Activated T-cell treated with anti-CD3 and anti-CD28 coated beads for 24 hours (primary cell): ENCODE measurements around the gene TTLL4.
"Not testable (repeated sequence)": the region's sequence is repeated elsewhere in the genome, so short reads cannot be mapped to it uniquely, and the experiment has no call there.

Source experiments
- DNase-seq: peaks from one replicate; pipeline ENCODE4 v3.0.0-alpha.2; 2020; ENCODE audit warnings: low read depth

The TTLL4 gene

DNA sequence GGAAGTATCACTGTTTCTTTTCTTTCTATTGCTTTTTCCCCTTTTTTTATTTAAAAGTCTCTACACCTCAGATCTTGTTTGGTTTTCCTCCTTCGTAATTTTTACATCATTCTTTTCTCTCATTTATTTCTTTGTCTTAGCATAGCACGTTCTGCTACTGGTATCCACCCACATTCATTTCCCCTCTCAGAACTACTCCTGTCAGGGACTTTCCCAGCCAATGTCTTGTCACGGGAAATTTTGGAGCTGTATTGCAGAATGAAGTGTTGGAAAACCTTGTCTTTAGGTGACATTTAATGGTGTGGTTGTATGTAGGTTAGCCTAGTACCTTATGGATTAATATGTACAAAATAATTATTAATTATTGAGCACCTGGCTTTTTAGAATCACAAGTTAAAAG is 34.0 kb downstream of the TTLL4 start:
- no peak for DNase-seq

GRCh38 chr2:218745160-218745558 is 34.5 kb downstream of the TTLL4 start:
- no peak for DNase-seq

GRCh38 chr2:218745559-218746469 is 35.2 kb downstream of the TTLL4 start:
- no peak for DNase-seq

GRCh38 chr2:218746470-218746795 is 35.8 kb downstream of the TTLL4 start:
- no peak for DNase-seq

DNA sequence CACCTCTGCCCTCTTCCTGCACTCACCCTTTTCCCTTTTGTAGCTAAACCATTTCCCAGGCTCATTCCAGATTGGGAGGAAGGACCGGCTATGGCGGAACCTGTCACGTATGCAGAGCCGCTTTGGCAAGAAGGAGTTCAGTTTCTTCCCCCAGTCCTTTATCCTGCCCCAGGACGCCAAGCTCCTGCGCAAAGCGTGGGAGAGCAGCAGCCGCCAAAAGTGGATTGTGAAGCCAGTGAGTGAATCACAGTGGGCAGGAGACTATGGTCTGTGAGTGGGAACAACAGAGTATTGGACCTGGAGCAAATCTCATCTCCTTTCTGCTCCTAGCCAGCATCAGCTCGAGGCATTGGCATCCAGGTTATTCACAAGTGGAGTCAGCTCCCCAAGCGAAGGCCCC is 36.3 kb downstream of the TTLL4 start:
- DNase-seq: no peak

GRCh38 chr2:218748741-218749441 is 38.3 kb downstream of the TTLL4 start:
- DNase-seq: no peak

GRCh38 chr2:218754201-218754600 is 43.6 kb downstream of the TTLL4 start:
- no peak for DNase-seq

- no peak for DNase-seq
These were observed 44.1 kb downstream of the TTLL4 start for GRCh38 chr2:218754781-218755180.

- no peak for DNase-seq
These were observed 44.5 kb downstream of the TTLL4 start for GRCh38 chr2:218755198-218755566.

DNA sequence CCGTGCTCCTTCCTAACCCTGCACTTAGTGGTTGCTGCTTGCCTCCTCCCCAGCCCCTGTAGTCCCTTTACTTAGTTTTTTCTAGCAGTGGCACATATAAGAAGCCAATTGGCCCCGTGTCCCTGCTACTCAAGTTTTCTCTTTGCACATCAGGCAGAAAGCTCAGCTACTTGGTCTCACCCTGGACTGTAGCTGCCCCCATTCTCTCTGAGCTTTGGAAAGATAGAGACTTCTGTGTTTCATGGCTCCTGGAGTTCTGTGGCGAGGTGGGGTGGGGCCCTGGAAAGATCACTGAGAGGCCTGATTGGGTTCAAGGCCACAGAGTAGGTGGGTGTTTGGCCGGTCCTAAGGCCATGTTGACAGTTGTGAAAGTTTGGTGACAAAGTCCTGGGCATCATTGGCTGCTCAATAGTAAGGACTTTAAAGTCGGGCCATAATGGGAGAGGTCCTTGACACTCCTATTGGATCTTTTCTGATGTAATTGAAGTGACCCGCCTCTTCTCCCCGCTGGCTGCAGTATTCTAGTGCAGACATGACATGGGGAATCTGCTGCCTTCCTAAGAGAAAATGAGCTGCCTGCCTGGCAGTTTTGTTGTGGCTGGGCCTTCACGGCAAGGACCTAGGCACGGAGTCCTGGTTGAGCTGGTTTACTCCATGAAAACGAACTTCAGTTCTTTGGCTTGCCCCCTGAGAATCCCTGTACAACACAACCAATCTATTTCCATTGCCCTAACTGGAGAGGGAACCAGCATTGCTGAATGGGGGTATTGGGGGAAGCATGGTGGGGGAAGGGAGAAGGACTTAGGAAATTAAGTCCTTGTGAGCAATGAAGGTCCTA is 45.2 kb downstream of the TTLL4 start:
- DNase-seq: no peak

DNA sequence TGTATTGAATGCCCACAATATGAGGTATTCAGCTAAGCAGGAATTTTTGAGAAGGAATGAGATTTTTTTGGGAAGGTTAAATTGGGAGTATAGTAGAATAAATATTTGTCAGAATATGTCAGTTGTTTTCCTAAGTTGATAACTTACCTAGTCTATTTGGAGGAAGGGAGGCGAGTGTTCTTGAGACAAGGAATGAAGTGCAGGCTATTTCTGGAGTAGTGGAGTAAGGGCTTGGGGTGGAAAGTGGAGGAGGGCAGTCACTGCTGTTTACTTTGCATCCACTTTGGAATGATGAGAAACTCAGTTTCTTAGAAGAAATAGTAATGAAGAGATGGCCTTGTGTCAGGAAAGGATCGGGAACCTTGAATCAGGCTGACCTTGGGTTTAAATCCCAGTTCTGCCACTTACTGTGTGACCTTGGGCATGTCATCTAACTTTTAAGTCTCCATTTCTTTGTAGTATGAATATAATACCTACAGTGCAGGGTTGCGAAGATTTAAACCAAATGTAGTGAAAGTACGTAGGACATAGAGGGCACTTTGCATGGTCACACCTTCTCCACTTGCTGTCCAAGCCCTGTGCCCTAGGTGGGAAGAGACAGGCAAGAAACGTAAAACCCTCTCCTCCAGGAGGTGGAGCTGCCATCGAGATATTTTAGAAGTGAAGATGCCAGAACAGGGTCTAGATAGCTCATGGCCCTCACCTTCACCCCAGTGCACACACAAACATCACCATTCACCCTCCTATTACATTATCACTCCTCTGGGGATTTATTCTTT is 46.2 kb downstream of the TTLL4 start:
- DNase-seq: no peak

- DNase-seq: no peak
These were observed 51.2 kb downstream of the TTLL4 start for GRCh38 chr2:218761795-218762194.

DNA sequence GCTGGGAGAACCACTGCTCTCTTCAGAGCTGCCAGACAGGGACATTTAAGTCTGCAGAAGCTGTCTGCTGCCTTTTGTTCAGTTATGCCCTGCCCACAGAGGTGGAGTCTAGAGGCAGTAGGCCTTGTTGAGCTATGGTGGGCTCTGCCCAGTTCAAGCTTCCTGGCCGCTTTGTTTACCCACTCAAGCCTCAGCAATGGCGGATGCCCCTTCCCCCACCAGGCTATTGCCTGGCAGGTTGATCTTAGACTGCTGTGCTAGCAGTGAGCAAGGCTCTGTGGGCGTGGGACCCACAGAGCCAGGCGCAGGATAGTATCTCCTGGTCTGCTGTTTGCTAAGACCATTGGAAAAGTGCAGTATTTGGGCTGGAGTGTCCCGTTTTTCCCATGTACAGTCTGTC is 62.1 kb downstream of the TTLL4 start:
- DNase-seq: not testable (repeated sequence)

DNA sequence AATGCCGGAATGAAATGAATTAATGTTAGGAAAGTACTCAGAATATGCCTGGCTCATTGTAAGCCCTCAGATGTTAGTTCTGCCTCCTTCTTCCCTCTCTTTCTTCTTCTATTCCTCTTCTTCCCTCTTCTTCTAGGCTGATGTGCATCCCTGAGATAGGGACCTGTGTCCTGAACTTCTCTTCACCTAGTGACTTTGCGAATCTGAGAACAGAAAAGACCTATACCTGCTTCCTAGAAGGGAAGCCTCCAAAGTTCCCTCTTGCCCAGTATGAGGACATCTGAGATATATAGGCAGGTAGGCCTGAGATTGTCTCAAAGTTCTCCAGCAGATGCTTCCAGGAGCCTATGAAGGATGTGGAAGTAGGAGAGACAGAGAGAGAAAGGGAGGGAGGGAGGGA is 63.2 kb downstream of the TTLL4 start:
- DNase-seq: no peak

- no peak for DNase-seq
These were observed 65.9 kb downstream of the TTLL4 start for GRCh38 chr2:218776488-218776887.

DNA sequence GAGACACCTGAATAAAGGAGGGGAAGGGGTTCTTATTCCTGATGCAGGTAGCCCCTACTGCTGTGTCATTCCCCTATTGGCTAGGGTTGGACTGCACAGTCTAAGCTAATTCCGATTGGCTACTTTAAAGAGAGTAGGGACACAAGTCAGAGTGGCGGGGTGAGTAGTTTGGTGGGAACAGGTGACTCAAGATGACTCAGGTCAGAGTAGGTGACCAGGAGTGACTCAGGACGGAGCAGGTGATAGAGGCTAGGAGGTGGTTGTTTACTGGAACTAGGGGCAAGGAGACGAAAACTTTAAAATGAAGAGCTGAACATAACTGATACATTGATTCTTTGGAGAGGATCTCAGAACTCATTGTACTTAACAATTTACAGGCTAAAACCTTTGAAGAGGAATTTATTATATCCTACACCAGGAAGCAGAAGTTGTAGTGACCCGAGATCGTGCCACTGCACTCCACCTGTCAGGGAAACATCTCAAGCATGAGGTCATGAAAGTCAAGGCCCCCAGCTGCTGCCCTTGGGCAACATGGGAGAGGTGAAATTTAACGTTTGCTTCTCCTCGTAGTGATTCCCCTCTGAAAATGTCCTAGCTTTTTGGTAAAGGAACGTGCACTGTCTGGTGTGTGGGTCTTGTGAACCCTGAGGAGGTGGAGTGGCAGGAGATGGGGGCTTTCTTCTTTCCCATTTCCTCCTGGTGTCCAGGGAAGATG is 66.8 kb downstream of the TTLL4 start:
- no peak for DNase-seq

GRCh38 chr2:218780046-218780445 is 69.4 kb downstream of the TTLL4 start:
- no peak for DNase-seq

DNA sequence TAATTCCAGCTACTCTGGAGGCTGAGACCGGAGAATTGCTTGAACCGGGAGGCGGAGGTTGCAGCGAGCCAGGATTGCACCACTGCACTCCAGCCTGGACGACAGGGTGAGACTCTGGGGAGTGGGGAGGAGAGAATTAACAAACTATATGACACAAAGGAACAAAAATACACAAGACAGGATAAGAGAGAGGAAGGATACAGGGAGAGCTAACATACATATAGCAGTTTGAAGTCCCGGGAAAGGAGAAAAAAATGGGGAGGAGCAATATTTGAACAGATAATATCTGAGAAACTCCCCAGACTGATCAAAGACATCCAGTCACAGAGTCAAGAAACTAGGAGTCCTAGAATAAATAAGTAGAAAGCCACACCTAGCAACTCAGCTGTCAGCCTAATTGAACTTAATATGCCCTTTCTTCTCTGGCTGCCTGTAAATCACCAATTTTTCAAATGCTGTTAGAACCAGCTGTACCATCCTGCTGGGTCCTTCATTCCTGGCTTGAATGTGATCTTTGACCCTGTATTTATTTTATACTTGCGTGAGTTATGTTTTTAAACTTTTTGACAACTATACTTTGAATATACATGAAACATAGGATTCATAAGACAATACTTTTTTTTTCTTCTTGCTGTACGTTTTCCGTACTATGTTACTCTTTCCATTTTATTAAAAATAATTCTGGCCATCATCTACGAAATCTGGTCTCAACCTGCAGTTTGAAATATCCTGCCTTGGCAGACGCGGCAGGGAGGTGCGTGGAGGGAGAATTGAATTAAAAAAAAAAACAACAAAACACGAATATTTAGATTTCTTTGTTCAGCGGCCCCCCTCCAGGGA is 70.4 kb downstream of the TTLL4 start:
- DNase-seq: no peak

DNA sequence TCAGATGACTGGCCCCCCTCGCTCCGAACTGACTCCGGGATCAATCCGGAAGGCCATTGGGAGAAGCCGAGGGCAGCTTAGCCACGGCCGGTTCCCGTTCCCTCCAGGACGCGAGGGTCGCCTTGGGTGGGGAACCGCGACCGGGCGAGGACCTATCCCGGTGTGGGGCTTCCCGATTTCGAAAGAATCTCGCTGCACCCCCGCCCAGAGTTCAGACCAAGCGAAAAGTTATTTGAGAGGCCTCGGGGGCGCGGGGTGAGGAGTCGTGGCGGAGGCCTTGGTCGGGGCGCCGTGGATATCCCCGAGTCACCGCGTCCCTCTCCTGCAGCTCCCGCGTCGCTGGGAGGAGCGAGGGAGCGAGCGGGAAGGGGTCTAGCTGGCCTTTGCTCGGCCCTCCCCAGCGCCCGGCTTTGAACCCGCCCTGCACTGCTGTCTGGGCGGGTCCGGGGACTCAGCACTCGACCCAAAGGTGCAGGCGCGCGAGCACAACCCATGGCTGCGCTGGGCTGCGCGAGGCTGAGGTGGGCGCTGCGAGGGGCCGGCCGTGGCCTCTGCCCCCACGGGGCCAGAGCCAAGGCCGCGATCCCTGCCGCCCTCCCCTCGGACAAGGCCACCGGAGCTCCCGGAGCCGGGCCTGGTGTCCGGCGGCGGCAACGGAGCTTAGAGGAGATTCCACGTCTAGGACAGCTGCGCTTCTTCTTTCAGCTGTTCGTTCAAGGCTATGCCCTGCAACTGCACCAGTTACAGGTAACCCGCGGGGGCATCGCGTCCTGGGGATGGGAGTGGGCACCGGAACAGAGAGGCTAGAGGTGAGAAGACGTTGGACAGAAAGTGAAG is 71.3 kb downstream of the TTLL4 start, which contains the start of gene CYP27A1:
TSS of gene CYP27A1 (plus strand) at position 457 of the 837 bp plus-strand sequence. CDS start at position 493, 36 bp downstream.
- no peak for DNase-seq
